Right forelimb (tissue), 1 donor: ENCODE results near the gene UNG.
A peak's percentile ranks its signal among the peaks of the same experiment; 100 is the strongest.
"Not testable (repeated sequence)": the region's sequence is repeated elsewhere in the genome, so short reads cannot be mapped to it uniquely, and the experiment has no call there.

Experiments used
- DNase-seq: peaks from one replicate; pipeline ENCODE4 v3.0.0-alpha.2; 2018

UNG gene

DNA sequence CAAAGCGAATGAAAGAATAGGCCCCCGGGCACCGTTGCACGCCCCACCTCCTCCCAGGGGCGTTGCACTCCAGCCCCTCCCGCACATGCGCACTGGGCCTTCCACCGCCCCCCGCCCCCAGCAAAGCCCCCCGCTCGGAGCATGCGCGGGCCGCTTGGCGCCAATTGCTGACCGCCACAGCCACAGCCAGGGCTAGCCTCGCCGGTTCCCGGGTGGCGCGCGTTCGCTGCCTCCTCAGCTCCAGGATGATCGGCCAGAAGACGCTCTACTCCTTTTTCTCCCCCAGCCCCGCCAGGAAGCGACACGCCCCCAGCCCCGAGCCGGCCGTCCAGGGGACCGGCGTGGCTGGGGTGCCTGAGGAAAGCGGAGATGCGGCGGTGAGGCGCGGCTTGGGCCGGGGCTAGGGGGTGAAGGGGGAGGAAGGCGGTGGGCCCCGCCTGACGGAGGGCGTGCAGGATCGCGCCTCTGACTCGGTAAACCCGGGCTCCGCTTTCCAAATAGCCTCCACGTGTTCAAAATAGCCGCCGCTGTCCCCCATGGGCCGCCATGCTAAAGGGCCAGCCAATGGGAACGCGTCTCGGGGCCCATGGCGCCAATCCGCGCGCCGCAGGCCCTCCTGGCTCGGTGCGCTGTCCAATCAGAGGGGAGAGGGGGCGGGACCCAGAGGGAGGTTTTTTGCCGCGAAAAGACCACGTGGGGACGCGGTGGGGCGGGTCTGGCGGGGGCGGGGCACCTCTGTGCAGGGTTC, at the start of gene UNG:
UNG (plus strand) TSS at position 163 of the 748 bp plus-strand sequence; CDS start at position 246, 83 bp downstream.
- peak; percentile 98 for DNase-seq

GRCh38 chr12:109048706-109049105, 48.7 kb upstream of the UNG start:
- DNase-seq: not testable (repeated sequence)

- not testable (repeated sequence) for DNase-seq
These were observed 47.6 kb upstream of the UNG start for GRCh38 chr12:109049794-109050193.

GRCh38 chr12:109052097-109052413, 45.3 kb upstream of the UNG start:
- no peak for DNase-seq

DNA sequence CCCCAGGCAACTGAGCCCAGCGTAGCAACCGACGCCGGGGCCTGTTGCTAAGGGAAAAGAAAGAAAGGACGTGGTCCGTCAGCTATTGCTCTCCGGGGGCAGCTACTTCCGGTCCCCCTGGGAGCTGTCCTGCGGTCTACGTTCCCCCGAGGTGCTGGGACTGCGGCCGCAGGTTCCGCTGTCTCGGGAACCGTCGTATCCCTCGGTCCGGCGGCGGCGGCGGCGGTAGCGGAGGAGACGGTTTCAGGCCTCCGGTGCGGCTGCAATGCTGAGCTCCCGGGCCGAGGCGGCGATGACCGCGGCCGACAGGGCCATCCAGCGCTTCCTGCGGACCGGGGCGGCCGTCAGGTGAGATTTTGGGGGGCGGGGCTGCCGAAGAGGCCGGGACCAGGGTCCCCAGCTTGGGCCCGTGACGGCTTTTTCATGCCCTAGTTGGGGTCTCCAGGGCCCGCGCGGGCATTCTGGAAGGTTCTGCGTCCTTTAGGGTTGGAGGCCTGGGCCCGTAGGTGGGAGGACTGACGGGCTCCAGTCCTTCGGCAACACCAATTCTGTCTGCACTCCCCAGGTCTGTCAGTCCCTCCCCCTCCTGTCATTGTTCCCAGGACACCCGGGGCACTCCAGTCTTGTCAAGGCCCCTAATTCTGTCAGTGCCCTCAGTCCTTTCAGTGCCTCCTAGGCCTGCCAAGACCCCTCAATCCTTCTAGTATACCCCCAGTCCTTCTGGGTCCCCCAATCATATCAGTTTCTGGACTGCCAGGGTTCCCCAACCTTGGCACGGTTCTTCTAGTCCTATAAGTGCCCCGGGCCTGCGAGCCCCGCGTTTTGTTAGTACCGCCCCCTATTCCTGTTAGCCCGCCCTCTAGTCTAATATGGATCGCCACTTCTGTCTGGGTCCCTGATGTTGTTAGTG, 44.7 kb upstream of the UNG start, which contains the start of gene USP30:
USP30 (plus strand) TSS at position 163 of the 910 bp plus-strand sequence; CDS start at position 266, 103 bp downstream.
- peak; percentile 93 for DNase-seq

- DNase-seq: no peak
These were observed 43.8 kb upstream of the UNG start for GRCh38 chr12:109053382-109054123.

- not testable (repeated sequence) for DNase-seq
These were observed 43.3 kb upstream of the UNG start for GRCh38 chr12:109054124-109054513.

- DNase-seq: no peak
These were observed 42.9 kb upstream of the UNG start for GRCh38 chr12:109054520-109054919.

DNA sequence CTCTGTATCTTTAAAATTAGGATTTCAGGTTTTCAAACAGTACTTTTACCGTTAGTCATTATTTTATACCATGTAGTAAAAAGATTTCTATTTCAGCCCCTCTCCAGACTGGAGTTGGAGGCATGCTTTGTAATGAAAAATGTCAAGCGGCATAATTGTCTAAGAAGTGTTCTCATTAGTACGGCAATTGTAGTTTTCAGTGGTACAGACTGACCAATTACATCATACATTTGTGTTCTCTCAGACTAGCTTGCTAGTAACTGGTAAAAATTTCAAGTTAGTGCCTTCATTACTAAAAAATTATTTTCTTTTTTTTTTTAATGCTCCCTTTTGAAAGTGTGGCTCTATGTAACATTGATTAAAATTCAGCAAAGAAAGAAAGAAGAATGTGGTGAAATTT, 40.5 kb upstream of the UNG start:
- no peak for DNase-seq

DNA sequence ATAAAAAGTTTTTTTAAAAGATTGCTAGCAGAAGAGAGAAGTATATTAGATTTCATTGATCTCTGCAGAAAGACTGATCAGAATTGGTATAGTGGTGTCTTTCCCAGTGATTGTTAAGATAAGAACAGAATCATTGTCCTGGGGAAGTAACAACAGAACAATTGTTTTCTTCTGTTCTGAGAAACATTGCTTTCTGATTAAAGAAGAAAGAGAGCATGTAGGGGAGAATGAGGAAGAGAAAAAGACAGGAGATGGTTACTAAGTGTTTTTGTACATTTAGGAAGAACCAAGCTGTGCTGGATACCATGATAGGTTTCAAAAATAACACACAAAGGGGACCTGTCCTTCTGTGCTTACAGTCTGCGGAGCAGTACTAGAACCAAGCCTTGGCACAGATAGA, 40.0 kb upstream of the UNG start:
- DNase-seq: no peak

GRCh38 chr12:109058773-109059172, 38.6 kb upstream of the UNG start:
- no peak for DNase-seq

GRCh38 chr12:109064143-109064542, 33.3 kb upstream of the UNG start:
- no peak for DNase-seq

- no peak for DNase-seq
These were observed 32.1 kb upstream of the UNG start for GRCh38 chr12:109065154-109065852.

- no peak for DNase-seq
These were observed 31.6 kb upstream of the UNG start for GRCh38 chr12:109065853-109066193.

- DNase-seq: no peak
These were observed 27.8 kb upstream of the UNG start for GRCh38 chr12:109069307-109070271.

GRCh38 chr12:109074866-109075265, 22.5 kb upstream of the UNG start:
- DNase-seq: no peak

DNA sequence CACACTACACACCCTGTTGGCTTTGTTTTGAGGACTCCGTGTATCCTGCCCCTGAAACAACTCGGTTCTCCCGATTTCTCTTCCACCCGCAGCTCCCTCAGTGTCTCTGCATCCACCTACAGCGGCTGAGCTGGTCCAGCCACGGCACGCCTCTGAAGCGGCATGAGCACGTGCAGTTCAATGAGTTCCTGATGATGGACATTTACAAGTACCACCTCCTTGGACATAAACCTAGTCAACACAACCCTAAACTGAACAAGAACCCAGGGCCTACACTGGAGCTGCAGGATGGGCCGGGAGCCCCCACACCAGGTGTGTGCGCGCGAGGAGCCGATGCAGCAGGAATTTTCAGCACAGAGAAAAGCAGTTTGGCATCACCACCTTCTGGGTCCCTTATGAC, 14.6 kb upstream of the UNG start:
- no peak for DNase-seq

- no peak for DNase-seq
These were observed 13.0 kb upstream of the UNG start for GRCh38 chr12:109084425-109084824.

- DNase-seq: no peak
These were observed 11.8 kb upstream of the UNG start for GRCh38 chr12:109085590-109085989.

DNA sequence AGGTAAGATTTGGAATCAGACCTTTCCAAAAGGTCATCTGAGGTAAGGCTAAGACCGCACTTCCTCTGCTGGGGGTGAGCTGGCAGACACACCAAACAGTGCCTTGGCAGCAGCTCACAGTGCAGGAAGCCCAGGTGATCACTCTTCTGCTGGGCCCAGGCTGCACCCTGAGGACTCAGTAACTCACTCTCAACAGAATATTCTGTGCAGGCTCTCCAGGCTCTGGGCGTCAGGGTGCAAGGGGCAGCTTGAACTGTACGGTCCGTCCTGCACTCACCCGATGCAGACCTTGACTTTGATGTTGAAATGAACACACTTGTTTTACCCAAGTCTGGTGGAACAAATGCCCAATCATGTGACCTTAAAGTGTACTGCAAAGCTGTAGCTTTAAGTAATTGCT, 10.1 kb upstream of the UNG start:
- no peak for DNase-seq

DNA sequence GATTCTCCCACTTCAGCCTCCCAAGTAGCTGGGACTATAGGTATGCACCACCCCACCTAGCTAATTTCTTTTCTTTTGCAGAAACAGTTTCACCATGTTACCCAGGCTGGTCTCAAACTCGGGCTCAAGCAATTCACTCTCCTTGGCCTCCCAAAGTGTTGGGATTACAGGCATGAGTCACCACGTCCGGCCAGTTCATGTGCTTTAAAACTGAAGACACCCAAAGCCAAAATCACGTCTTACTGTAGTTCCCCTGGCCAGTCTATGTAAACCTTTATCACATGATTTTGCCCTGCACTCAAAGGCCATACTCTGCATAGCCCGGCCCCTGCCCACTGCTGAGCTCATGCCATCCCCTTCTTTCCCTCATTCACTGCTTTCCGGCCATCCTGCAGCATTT, 8.6 kb upstream of the UNG start:
- DNase-seq: no peak

GRCh38 chr12:109089683-109090082, 7.7 kb upstream of the UNG start:
- DNase-seq: no peak
